ENCODE measurements around the gene RNF8.
"Not testable (repeated sequence)": the region's sequence is repeated elsewhere in the genome, so short reads cannot be mapped to it uniquely, and the experiment has no call there.

RNF8 gene

DNA sequence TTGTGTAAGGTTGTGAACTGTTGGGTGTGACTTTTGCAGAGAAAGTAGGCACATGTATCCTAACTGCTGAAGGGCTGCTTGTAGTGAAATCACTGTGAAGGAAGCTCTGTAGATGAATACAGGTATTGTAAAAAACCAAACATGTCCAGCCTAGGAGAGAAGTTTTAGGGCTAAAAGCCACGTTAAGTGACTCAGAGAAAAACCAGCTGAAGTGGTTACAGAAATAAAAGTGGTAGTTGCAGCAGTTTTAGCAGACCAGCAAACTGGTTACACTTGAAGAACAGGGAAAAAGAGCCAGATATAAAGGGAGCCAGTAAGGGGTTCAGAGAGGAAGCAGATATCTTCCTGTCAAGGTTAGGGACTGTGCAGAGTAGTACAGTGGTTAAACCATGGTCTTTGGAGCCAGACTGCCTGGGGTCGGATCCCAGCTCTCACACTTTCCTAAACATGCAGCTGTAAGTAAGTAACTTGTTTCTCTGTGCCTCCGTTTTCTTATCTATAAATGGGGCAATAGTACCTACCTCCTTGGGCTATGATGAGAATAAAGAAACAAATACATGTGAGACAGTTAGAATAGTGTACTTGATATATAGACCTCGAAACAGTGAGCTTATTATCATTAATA, 33.8 kb upstream of the RNF8 start:
- Histone ChIP-seq H3K4me3 (no peak overlapping the region), H3K27ac (no peak overlapping the region)

GRCh38 chr6:37320646-37321045, 33.1 kb upstream of the RNF8 start:
- Histone ChIP-seq H3K4me3 (no peak overlapping the region), H3K27ac (peak overlapping the region in 1 of 21 experiments; percentile 12)

DNA sequence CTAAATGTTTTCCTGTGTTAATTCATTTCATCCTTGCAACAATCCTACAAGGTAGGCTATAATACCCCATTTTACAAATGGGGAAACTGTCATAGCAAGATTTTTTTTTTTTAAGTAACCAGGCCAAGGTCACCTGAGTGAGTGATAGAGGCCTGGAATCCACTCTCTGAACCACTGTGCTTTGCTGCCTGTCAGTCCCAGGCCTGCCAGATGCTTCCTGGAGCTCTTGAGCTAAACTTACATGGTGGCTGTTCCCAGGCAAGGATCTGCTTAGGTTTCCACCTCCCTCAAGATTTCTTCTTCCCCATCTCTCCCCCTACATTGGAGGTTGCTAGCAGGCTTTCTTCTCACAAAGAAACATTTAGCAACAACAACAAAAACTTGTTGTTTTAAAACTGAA, 32.7 kb upstream of the RNF8 start:
- no peak overlapping the region for H3K27ac ChIP-seq
- no peak overlapping the region for H3K4me3 ChIP-seq

DNA sequence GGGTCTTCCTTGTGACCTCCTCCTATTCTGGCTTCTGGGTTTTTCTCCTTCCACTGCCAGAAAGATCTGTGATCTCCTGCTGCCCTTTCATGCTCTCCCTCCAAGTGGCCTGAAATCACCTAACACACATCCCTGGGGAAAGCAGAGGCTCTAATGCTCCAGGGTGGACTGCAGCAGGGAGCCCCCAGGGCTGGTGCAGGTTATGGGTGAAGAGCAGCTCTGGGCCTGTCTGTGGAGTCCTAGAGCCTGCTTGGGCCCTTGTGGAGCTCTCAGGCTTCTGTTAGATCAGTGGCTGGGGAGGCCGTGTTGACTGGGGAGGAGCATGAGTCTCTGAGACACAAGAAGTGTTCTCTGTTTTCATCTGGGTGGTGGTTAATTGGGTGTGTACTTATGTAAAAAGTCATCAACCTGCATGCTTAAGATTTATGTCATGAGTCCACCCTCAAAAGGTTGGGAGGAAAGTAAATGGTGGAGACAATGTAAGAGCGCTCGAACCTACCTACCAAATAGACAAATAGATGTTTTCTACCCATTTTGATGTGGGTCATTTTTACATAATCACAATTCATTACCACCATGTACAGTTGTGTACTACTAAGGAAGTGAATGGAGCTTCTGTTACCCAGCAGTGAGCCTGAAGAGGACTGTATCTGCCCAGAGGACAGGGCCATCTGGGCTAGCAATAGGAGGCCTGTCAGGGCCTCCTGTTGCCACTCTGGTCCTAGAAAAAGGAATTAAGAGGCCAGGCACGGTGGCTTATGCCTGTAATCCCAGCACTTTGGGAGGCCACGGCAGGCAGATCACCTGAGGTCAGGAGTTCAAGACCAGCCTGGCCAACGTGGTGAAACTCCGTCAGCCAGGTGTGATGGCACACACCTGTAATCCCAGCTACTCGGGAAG, 32.0 kb upstream of the RNF8 start:
- H3K27ac ChIP-seq: no peak overlapping the region
- no peak overlapping the region for H3K4me3 ChIP-seq

DNA sequence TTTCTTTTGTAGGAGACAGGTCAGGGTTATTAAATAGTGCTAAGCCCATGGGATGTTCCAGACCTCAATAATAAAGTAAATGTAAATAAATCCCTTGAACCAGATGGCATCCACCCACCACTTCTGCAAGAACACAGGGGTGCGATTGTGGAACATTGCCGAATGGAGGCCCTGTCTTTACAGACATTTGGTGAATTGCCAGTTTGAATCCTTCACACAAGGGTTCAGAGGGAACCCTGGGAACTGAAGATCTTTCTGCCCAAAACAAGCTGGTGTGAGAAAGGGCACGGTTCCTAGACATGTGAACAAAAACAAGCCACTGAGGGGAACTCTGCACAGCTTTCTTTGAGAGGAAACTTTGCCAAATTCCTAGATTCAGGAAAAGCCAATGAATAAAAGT, 30.2 kb upstream of the RNF8 start:
- H3K27ac ChIP-seq: no peak overlapping the region
- no peak overlapping the region for H3K4me3 ChIP-seq

DNA sequence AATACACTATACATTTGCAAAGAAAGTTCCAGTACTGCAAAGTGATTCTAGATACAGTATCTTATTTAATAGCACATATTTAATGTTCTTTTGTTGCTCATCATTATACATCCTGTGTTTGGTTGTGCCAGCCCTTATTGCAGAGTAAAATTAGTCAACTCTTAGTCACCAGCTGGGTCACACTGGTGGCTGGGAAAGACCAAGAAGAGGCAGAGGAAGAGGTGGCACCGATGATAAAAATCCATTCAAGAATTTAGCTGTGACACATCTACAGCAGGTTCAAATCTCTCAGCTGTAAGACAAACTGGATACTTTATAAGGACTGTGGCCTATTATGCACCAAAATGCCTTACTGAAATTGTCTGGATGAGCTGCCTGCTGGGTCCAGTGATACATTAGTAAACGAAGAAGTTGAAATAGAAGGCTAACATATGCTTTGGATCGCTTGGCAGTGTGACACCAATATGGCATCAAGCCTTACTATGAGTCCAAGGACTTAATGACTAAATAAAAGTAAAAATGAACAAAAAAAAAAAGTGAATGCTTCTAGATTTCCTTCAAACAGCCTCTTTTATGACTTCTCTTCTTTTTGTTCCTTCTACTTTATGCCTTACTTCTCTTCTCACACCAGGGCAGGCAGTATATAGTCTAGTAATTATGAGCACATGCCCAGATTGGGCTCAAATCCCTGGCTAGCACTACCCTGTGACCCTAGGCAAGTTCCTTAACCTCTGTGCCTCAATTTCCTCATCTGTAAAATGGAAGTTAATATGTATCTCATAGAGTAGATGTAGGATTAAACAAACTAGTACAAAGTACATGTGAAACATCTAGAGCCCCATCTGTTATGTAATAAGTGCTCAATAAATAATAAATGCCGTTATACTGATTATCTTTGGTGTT, 29.4 kb upstream of the RNF8 start:
- H3K27ac ChIP-seq: no peak overlapping the region

DNA sequence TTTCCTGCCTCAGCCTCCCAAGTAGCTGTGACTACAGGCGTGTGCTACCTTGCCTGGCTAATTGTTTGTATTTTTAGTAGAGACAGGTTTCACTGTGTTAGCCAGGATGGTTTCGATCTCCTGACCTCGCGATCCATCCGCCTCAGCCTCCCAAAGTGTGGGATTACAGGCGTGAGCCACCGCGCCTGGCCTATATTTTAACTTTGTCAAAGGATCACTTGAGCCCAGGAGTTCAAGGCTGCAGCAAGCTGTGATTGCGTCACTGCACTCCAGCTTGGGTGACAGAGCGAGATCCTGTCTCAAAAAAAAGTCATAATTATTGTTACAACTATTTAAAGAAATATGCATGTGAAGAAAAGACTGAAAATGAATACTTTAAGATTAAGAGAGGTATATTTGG, 23.4 kb upstream of the RNF8 start:
- not testable (repeated sequence) for H3K27ac ChIP-seq, H3K4me3 ChIP-seq

More for the DNA sequence above, 29.4 kb upstream of the RNF8 start:
- no peak overlapping the region for H3K4me3 ChIP-seq

DNA sequence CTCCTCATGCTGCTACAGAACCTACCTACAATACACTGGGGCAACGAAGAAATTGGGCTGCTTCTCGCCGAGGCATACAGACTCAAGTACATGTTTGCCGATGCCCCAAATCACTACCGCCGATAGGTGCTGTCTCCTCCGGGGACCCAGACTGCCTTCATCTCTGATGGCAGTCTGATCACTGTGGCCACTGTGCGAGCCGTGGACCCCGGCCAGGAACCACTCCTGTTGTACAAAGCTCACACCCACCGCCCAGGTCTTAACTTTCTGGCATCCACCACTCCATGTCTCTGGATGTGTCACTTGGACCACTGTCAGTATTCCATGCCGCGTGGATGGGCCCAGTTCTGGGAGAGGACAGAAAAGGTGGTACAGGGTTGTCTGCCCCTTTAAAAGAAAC, 22.7 kb upstream of the RNF8 start:
- H3K27ac ChIP-seq: no peak overlapping the region
- no peak overlapping the region for H3K4me3 ChIP-seq

- Histone ChIP-seq H3K27ac (no peak overlapping the region), H3K4me3 (no peak overlapping the region)
These were observed 20.9 kb upstream of the RNF8 start for GRCh38 chr6:37332894-37333293.

GRCh38 chr6:37334047-37334446, 19.7 kb upstream of the RNF8 start:
- Histone ChIP-seq H3K27ac (no peak overlapping the region), H3K4me3 (no peak overlapping the region)

- H3K27ac ChIP-seq, H3K4me3 ChIP-seq: not testable (repeated sequence)
These were observed 15.5 kb upstream of the RNF8 start for GRCh38 chr6:37338317-37338716.

DNA sequence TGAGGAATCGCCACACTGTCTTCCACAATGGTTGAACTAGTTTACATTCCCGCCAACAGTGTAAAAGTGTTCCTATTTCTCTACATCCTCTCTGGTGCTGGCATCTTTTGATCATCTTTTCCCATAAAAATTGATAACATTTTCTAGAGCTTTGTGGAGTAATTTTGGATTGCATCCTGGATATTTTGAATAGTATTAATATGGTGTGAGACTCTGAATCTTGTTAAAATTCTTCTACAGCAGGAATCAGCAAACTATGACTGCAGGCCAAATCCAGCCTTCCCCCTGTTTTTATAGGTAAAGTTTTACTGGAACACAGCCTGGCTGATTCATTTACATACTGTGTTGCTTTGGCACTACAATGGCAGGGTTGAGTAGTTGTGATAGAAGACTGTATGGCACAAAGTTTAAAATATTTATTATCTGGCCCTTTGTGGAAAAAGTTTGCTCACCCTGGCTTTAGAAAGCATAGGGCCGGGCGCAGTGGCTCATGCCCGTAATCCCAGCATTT, 15.0 kb upstream of the RNF8 start:
- no peak overlapping the region for H3K27ac ChIP-seq

GRCh38 chr6:37339741-37340638, 13.8 kb upstream of the RNF8 start:
- H3K27ac ChIP-seq: no peak overlapping the region
- H3K4me3 ChIP-seq: no peak overlapping the region

More for the DNA sequence above, 15.0 kb upstream of the RNF8 start:
- H3K4me3 ChIP-seq: no peak overlapping the region

GRCh38 chr6:37340639-37340943, 13.2 kb upstream of the RNF8 start:
- Histone ChIP-seq H3K27ac (no peak overlapping the region), H3K4me3 (no peak overlapping the region)

- Histone ChIP-seq H3K27ac (no peak overlapping the region), H3K4me3 (no peak overlapping the region)
These were observed 10.5 kb upstream of the RNF8 start for GRCh38 chr6:37343248-37343647.

GRCh38 chr6:37344308-37344707, 9.5 kb upstream of the RNF8 start:
- no peak overlapping the region for H3K4me3 ChIP-seq

GRCh38 chr6:37345804-37346203, 8.0 kb upstream of the RNF8 start:
- H3K27ac ChIP-seq, H3K4me3 ChIP-seq: not testable (repeated sequence)

More at GRCh38 chr6:37344308-37344707, 9.5 kb upstream of the RNF8 start:
- no peak overlapping the region for H3K27ac ChIP-seq

DNA sequence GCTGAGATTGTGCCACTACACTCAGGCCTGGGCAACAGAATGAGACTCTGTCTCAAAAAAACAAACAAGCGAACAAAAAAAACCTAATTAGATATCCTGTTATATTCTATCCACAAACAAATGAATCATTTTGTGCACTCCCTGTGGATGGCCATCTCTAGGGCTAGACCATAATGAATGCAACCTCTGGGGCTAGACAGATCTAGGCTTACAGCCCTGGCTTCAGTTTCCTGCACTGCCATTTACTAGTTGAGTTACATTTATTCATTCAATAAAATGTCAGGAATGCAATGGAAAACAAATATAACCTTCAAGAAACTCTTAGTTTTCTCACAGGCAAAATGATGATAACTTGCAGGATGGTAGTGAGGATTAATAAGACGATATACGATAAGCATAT, 6.6 kb upstream of the RNF8 start:
- H3K4me3 ChIP-seq: no peak overlapping the region

GRCh38 chr6:37347670-37348111, 6.1 kb upstream of the RNF8 start:
- H3K4me3 ChIP-seq: no peak overlapping the region
- H3K27ac ChIP-seq: no peak overlapping the region

More for the DNA sequence above, 6.6 kb upstream of the RNF8 start:
- H3K27ac ChIP-seq: no peak overlapping the region

Measured in skin epidermis (tissue), 12 donors.